Transverse colon (tissue), 3 donors: ENCODE data around the gene CNTN1.

Experiments
- CTCF ChIP-seq, 5 experiments: fragments of 200-600 bp in 3 of 5; fragments of 450-650 bp in 2 of 5; sonication (generic) in 3 of 5; IDR thresholded peaks; 1 replicate in 2 of 5; 2 replicates in 3 of 5; pipeline ENCODE4 v1.5.1; 2016 to 2017; ENCODE audit warnings: antibody characterized with exemption in 5 of 5, inconsistent platforms in 3 of 5, mild to moderate bottlenecking in 2 of 5, moderate library complexity in 1 of 5
- POLR2A ChIP-seq: fragments of 450-650 bp; IDR thresholded peaks from one replicate; pipeline ENCODE4 v1.6.1; 2016; ENCODE audit warnings: antibody characterized with exemption, mild to moderate bottlenecking, moderate library complexity

- no peak for TF ChIP-seq CTCF (IDR thresholded peaks at IDR 0.05)
- TF ChIP-seq POLR2A: no peak
Observed at GRCh38 chr12:40937891-40938290, 245.7 kb downstream of the CNTN1 start.
